ENCODE results near the gene SIRT2.
"Not testable (repeated sequence)": the region's sequence is repeated elsewhere in the genome, so short reads cannot be mapped to it uniquely, and the experiment has no call there.

The SIRT2 gene

DNA sequence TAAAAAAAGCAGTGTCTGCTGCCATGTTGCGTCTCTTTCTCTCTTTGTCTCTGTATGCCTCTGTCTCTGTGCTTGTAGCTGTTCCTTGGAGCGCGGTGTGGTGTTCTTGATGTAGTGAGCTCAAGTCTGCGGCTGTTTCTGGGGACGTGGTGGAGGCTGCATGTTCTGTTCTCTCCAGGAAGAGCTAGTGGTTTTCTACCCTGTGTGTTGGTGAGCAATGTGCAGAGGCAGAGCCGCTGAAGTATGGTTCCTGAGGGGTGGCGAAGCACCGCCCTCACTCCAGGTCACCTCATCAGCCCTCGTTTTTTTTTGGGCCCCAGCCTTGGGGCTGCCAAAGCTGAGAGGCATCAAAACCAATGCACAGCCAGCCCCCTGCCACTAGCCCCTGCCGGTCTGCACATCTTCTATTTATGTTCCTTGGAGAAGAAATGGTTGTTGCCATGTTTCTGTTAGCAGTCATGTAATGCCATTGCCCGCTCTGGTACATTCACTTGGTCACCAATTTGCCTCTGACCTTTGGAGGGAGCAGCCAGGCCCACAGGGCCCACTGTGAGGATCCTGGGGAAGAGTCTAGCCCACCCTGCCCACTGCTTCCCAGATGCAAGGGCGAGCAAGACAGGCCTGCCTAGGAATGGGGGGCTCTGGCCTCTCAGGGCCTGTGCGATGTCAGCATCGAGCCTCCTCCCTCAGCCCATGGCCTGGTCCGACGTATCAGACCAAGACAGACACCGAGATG lies 56.8 kb downstream of the SIRT2 start:
- DNase-seq = peak; percentile 78

DNA sequence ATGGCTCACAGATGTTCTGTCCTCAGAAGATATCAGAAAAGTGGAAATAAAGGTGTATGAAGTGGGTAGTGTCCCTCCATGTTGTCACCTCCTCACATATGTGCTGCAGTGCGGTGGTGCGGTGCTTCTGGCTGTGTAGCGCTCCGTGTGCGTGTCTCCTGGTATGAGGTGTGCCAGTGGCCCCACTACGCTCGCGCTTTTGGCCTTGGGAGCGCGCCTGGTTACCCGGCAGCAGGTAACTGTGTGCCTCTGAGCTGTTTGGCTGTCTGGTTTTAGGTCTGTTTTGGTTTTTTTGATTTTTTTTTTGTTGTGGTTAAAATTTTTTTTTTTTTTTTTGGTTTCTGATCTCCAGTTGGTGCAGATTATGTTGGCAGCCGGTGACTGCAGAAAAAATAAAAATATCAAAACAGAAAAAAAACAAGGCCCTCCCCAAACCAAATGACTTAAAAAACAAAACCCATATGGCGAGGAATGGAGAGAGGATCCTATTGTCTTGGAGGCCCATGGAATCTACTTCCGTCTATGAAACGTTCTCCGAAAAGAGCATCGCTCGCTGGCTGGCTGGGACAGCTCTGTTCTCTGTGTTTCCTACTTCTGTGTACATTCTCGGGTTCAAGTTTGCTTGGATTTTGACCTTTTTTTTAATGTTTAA lies 57.5 kb downstream of the SIRT2 start:
- DNase-seq = peak; percentile 71

DNA sequence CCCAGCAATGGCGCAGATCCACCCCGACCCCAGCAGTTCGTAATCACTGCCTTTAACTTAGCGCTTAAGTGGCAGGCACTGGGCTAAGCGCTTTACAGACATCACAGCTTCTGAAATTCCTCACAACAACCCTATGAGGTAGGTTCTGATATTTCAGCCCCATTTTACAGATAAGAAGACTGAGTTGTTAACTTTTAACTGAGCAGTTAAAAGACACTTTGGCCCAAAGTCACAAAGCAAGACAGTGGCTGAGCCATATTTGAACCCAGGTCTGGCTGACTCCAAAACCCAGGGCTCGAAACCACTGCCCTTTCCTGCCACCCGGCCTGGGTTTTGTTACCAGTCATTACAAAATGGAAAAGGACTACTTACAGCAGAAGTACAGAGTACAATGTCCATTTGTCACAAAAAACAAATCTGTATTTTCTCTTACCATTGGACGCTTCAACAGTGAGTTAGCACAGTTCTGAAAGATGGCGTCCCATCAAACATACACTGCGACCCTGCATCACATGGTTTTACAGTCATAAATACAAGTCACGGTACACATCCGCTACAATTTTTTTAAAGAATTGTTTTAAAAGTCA lies 58.1 kb downstream of the SIRT2 start:
- no peak for DNase-seq

DNA sequence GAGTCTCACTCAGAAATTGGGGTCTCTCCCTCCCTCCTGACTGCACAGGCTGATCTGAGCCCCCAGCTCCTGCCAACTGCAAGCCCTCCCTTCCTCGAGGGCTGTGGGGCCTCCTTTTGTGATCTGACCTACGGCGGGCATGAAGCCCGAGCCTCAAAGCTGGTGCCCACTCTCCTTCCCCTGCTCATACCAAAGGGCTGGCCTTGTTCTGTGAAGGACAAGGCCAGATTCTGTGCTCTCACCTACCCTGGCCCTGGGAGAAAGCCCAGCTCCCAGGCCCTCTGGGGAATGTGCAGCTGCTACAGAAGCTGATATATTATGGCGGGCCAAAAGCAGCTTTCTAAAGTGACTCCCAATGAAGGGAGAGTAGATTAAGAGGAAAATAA lies 58.8 kb downstream of the SIRT2 start:
- no peak for DNase-seq

DNA sequence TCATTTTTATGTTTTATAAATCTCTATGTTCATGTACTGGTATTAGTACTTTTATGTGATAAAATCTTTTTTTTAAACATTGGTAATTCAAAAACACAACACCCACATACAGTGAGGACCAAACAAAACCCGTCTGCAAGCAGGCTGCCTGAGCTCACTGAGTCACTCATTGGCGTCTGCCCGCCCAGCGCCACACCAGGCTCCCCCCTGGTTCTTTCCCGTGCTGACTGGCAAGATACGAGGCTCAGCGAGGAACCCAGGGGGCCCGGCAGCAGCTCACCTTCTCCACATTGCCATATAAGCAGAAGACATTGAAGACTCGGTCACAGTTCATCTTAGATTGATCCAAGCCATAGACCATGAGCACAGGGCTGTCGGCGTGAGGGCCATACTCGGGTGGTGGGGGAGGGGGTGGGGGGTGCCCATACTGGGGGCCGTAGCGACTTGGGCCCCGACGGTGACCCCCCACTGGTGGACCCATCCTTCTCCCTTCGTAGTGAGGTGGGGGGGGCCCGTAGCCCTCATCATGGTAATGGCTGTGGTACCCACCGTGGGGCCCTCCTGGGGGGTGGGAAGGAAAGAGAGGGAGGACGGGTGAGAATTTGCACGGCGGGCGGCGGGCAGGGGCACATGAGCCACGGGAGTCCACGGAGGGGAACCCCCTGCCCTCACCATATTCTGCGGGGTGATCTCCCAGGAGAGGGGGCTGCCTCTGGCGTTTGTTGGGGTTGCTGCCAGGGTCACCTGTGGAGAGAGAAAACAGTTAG lies 59.4 kb downstream of the SIRT2 start:
- no peak for DNase-seq

DNA sequence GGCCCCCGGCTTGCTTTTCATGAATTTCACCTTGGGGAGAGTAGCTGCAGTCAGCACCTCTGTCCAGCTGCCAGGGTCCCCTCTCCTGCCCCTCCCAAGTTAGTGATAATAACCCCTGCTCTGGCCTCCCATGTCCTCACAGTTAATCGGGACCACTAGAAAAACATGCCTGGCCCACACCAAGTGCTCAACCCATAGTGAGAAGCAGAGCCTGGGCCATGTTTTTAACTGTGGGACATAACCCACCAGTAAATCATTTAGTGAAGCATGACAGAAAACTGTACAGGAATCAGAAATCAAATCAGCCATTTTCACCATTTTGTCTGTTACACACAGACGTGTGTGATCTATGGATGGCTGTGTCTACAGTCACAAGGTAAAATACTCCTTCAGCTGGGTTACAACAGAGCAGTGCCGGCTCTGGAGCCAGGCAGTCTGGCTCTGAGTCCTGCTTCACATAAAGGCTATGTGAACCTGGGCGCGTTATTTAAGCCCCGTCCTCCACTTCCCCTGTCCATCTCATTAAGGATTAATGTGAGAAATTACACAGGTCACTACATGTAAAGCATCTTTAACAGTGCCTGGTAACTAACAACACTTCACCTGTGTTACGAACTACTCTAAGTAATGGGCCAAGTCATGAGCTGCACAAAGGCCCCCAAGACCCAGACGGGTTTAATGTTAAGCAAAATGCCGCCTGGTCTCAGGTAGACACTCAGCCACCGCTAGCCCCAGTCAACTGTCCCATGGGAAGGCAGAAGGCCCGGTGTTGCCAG lies 60.2 kb downstream of the SIRT2 start:
- no peak for DNase-seq

DNA sequence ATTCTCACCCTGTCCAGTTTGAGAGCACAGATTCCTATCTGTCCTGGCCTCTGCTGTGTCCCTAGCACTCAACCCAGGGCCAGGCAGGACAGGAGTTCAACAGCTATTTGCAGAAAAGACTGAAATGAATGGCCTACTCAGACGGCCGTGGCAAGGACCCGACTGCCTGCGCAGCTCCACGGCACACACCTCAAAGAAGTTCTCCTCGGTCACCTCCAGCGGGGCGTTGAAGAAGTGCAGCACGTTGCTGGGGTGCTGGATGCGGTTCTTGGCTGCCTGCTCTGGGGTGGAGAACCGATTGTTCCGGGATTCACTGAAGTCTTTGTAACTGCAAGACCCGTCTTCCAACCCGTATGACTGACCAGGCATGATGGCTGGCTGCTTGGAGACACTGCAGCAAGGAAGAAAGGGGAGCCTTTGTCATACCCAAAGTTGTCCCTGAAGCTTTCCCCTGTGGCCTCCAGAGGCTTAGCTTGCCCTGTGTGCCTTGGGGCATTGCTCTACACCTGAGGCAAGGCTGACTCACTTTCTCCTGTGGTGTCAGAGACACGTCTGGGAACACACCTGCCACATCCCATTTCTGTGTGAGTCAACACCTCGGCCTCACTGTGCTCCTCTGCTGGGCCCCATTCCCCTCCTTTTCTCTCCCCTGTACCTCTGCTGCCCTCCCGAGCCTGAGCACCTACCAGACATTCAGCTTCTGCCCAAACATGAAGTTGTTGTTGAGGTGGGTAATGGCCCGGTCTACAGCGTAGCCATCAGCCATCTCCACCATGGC lies 61.0 kb downstream of the SIRT2 start:
- DNase-seq = no peak

DNA sequence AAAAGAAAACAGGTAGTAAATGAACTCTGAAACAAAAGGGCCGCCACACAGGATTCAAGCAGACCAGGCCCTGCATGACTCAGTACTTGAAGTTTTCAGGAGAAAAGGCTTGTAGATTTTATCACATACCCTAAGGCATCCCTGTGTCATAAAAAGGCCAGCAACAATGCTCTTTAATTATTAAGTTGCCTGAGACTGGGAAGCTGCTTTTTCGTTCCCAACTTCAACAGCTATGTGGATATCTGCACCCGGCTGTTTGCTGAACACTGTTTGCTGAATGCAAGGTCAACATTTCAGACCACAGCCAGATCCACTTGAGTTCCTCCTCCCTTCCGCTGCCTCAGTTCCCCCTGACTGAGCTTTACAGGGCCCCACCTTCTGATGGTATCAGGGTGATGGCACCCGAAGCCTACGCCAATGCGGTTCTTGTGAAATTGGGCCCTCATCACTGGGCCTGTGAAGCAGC lies 61.7 kb downstream of the SIRT2 start:
- DNase-seq = no peak

DNA sequence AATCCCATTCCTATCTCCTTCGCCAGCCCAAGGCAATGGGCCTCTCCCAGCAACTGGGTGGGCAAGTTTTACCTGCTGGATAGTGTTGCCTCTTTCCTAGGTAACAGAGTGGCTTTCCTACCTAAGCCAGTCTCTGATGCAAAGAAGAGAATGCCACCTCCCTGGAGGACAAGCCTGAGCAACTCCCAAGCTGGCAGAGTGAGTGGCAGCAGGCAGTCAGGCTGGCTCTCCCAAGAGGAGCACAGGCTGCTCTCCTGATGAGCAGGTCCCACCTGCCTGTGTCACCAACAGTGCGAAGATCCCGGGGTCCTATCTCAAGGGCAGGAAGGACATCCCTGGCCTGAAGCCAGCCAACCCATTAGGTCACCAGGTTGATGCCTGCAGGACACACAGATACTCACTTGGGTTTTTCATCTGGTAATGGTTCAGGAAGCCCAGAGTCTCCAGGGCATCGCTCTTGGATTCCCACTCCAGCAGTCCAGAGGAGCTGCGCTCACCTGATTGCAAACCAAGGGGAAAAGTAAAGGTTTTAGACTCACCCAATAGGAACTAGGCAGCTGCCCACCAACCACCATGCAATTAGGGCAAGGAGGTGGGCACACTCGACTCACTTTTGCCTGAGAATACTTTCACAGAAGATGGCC lies 62.3 kb downstream of the SIRT2 start:
- DNase-seq = no peak

DNA sequence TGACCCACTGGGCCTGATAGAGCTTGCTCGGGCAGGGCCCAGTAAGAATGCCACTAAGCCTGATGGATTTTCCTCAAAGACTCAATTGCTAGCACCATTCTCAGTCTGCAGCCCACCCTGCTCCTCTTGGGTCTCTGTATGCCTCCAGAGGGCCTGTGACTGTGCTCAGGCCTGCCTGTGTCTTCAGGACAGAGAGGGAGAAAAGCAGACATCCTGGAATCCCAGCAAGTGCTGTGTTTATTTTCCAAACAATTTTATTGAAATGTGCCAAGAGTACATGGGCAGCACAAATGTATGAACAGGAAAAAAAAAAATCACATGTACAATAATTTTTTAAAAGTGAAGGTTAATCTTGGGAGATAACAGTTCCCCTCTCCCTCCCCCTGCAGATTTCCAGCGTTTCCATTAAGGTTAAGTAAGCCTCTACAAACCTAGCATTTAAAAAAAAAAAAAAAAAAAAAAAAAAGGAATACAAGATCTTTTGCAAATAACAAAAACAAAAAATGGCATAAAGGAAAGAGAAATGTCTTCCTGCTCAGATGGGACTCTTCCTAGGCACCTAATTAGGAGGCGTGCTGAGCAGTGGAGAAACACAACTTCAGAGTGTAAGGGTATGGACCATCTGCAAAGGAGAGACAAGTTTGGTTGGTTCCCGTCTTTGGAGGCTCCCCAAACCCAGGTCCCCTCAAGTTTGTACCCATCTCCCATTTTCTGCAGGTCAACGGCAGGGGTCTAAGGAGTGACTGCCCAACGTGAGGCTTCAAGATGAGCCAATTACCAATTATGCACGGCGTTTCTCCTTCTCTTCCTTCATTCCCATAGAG lies 63.0 kb downstream of the SIRT2 start:
- no peak for DNase-seq

DNA sequence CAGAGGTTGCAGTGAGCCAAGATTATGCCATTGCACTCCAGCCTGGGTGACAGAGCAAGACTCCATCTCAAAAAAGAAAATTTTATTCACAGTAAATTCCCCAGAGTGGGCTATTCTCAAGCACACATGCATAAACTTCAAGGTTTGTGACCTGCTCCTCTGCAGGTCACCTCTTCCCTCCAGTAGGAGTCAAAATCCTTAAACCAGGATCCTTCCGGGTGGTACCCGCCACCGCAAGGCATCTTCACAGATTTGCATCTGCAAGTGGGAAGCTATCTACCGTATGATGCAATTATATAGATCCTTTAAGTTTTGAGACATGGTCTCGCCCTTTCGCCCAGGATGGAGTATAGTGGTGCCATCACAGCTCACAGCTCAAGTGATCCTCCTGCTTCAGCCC lies 64.8 kb downstream of the SIRT2 start:
- DNase-seq = no peak

DNA sequence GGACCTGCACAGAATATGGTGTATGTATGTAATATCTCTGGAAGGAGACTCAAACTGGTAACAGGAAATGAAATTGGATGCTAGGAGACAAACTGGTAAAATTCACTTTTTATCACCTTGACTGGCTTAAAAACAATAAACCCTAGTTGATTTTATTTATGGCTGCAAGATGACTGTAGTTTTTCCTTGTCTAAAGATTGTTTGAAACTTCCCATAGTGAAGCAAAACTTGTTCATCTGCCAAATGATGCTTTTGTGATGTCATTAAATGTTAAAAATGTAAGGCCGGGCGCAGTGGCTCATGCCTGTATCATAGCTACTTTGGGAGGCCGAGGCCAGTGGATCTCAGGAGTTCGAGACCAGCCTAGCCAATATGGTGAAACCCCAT lies 65.3 kb downstream of the SIRT2 start:
- no peak for DNase-seq

DNA sequence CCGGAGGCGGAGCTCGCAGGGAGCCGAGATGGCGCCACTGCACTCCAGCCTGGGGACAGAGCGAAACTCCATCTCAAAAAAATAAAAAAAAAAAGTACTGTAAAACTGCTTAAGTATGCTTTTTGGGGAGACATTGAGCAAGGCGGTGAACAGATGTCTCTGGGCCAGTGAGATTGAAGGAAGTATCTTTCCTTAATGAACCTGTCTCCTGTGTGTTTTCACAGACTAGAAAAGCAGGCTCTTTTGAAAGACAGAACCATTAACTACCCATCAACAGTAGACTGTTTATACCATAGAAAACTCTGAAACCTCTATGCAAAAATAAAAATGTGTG lies 66.4 kb downstream of the SIRT2 start:
- no peak for DNase-seq

DNA sequence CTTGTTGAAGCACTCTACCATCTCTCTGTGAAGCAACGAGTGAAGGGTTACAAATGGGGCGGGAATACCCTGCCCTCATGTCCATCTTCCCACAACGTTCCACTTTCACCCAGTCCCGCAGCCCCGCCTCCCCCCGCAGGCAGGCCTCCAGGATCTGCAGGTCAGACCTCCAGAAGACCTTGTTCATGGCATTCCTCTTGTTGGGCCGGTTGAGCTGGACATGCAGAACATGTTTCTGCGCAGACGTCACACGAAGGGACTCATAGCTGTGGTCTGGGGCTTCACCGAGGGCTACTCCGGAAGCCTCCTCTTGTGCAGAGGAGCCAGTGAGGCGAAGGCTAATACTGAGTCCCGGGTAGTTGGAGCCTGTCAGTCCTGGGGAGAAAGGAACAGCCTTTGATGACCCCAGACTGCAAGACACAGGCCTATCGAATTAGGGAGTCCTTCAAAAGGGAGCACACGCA lies 68.2 kb downstream of the SIRT2 start:
- peak; percentile 37 for DNase-seq

DNA sequence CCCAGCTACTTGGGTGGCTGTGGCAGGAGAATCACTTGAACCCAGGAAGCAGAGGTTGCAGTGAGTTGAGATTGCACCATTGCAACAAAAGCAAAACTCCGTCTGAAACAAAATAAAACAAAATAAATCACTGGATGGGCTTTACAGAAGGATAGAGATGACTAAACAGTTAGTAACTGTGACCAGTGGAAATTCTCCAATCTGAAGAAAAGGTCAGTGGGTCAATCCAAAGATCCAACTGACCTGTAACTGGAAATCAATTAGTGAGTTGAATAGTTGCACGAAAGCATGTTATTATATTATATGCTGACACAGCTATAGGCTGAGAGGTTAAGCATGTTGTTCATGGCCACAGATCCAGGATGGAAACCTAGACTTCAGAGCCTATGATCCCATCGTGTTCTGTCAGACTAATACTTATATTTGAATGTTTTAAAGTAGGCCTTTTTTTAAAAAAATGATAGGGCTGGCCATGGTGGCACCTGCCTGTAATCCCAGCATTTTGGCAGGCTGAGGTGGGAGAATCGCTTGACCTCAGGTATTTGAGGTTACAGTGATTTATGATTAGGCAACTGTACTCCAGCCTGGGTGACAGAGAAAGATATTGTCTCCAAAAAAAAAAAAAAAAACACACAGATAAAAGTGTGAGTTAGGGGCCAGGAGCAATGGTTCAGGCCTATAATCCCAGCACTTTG lies 69.2 kb downstream of the SIRT2 start:
- no peak for DNase-seq

DNA sequence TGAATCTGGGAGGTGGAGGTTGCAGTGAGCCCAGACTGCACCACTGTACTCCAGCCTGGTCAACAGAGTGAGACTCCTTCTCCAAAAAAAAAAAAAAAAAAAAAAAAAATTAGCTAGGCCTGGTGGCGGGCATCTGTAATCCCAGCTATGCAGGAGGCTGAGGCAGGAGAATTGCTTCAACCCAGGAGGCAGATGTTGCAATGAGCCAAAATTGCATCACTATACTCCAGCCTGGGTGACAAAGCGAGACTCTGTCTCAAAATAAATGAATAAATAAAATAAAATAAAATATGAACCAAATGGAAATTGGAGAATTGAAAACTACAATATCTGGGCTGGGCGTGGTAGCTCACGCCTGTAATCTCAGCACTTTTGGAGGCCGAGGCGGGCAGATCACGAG lies 70.2 kb downstream of the SIRT2 start:
- DNase-seq = not testable (repeated sequence)
